Endodermal cell (in vitro differentiated cells): ENCODE data around the gene SEC14L3. TPM values are rescaled to one million over a fixed set of nuclear protein-coding genes. Genes with fewer than 3 reads are reported as not detected.

Experiments used
- DNase-seq: peaks from one replicate; pipeline ENCODE4 v3.0.0-alpha.2; 2017
- H3K27ac ChIP-seq: 2 replicates; pipeline ENCODE4 v1.5.1; 2013; ENCODE audit warnings: mild to moderate bottlenecking, low read depth, low read length, moderate library complexity
- H3K27me3 ChIP-seq: 2 replicates; pipeline ENCODE4 v1.6.1; 2013; ENCODE audit warnings: mild to moderate bottlenecking, low read length, moderate library complexity; ENCODE audit not compliant: insufficient read depth, control insufficient read depth, poor library complexity, severe bottlenecking
- H3K36me3 ChIP-seq: 2 replicates; pipeline ENCODE4 v1.7.0; 2013; ENCODE audit warnings: mild to moderate bottlenecking, low read length, moderate library complexity; ENCODE audit not compliant: control insufficient read depth, insufficient read depth
- H3K4me1 ChIP-seq: one replicate; pipeline ENCODE4 v1.7.0; 2013; ENCODE audit warnings: low read length; ENCODE audit not compliant: control insufficient read depth, insufficient read depth
- H3K4me3 ChIP-seq: 2 replicates; pipeline ENCODE4 v1.5.1; 2013; ENCODE audit warnings: mild to moderate bottlenecking, low read length, moderate library complexity
- H3K9ac ChIP-seq: 2 replicates; pipeline ENCODE4 v1.6.1; 2013; ENCODE audit warnings: mild to moderate bottlenecking, low read length, moderate library complexity; ENCODE audit not compliant: poor library complexity, severe bottlenecking; ENCODE audit errors: extremely low read depth
- H3K9me3 ChIP-seq: 2 replicates; pipeline ENCODE4 v1.6.1; 2013; ENCODE audit warnings: mild to moderate bottlenecking, low read length, moderate library complexity; ENCODE audit not compliant: control insufficient read depth
- H3K27ac Mint-ChIP-seq: 2 replicates; pipeline ENCODE4 v1.8.0; 2020; ENCODE audit warnings: mixed read lengths
- H3K27me3 Mint-ChIP-seq: 2 replicates; pipeline ENCODE4 v1.8.0; 2021; ENCODE audit warnings: mild to moderate bottlenecking, mixed read lengths; ENCODE audit not compliant: insufficient read depth
- H3K36me3 Mint-ChIP-seq: 2 replicates; pipeline ENCODE4 v1.8.0; 2020; ENCODE audit warnings: low read depth, mixed read lengths
- H3K4me1 Mint-ChIP-seq: 2 replicates; pipeline ENCODE4 v1.8.0; 2020; ENCODE audit warnings: mixed read lengths
- H3K4me3 Mint-ChIP-seq: 2 replicates; pipeline ENCODE4 v1.8.0; 2020; ENCODE audit warnings: mild to moderate bottlenecking, moderate library complexity, mixed read lengths
- H3K9me3 Mint-ChIP-seq: 2 replicates; pipeline ENCODE4 v1.8.0; 2020; ENCODE audit warnings: mild to moderate bottlenecking, mixed read lengths
- WGBS, 2 experiments: methylation state at CpG; one replicate each; pipeline versions ENCODE4 v1.1.5 to v1.1.7; 2013; ENCODE audit warnings: missing lambda C conversion rate in 2 of 2, mixed read lengths in 1 of 2; ENCODE audit not compliant: insufficient coverage in 1 of 2, insufficient read length in 1 of 2; 5-methylcytosine and 5-hydroxymethylcytosine counted together
- total RNA-seq, 2 donors: library from RNA; stranded (reverse); fragmentation: NEBNext Ultra II Directional in 1 of 2; extraction: Animal tissue kit (Norgen Biotek cat#: 25700) in 1 of 2; gene quantifications; 2 replicates in 1 of 2; 3 replicates in 1 of 2; pipeline ENCODE4 v1.2.1, GENCODE V29; 2021
- TF ChIP-seq, protein P1 (sequence below): fragments of 200-600 bp; sonication (generic); conservative IDR thresholded peaks from 2 replicates; pipeline ENCODE4 v1.5.0; 2021; ENCODE audit warnings: antibody characterized with exemption, mild to moderate bottlenecking

The SEC14L3 gene
- total RNA-seq, 2 donors from 2014 or later: not detected

DNA sequence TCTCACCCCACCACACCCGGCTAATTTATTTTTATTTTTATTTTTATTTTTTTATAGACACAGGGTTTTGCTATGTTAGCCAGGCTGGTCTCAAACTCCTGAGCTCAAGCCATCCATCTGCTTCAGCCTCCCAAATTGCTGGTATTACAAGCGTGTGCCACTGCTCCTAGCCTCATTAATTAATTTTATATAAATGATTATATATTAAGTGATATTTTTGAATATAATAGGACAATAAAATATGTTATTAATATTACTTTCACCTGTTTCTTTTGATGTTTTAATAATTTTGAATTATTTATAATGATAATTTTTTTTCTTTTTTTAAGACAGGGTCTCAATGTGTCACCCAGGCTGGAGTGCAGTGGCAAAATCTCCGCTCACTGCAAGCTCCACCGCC lies 35.9 kb upstream of the SEC14L3 start:
- H3K27me3 Mint-ChIP-seq: peaks cover 22% of the 10 kb centered on the region
- no peak overlapping the region for H3K27ac Mint-ChIP-seq
- peaks cover 11% of the 10 kb centered on the region for H3K9me3 Mint-ChIP-seq
- H3K36me3 ChIP-seq: no peaks in the 10 kb centered on the region
- WGBS, 2 experiments: 96% methylated on average over 3 of the region's 4 CpGs; no CpG with 5 or more reads in 1 of the 2 experiments
- no peaks in the 10 kb centered on the region for H3K9me3 ChIP-seq
- TF ChIP-seq, protein P1, sequence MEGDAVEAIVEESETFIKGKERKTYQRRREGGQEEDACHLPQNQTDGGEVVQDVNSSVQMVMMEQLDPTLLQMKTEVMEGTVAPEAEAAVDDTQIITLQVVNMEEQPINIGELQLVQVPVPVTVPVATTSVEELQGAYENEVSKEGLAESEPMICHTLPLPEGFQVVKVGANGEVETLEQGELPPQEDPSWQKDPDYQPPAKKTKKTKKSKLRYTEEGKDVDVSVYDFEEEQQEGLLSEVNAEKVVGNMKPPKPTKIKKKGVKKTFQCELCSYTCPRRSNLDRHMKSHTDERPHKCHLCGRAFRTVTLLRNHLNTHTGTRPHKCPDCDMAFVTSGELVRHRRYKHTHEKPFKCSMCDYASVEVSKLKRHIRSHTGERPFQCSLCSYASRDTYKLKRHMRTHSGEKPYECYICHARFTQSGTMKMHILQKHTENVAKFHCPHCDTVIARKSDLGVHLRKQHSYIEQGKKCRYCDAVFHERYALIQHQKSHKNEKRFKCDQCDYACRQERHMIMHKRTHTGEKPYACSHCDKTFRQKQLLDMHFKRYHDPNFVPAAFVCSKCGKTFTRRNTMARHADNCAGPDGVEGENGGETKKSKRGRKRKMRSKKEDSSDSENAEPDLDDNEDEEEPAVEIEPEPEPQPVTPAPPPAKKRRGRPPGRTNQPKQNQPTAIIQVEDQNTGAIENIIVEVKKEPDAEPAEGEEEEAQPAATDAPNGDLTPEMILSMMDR: no peak
- no peaks in the 10 kb centered on the region for H3K27me3 ChIP-seq
- H3K4me1 Mint-ChIP-seq: no peaks in the 10 kb centered on the region
- H3K36me3 Mint-ChIP-seq: no peaks in the 10 kb centered on the region
- H3K9ac ChIP-seq: no peak overlapping the region
- no peak overlapping the region for H3K4me3 Mint-ChIP-seq
- no peak overlapping the region for H3K4me3 ChIP-seq
- no peak overlapping the region for H3K27ac ChIP-seq
- no peaks in the 10 kb centered on the region for H3K4me1 ChIP-seq
- DNase-seq: no peak

DNA sequence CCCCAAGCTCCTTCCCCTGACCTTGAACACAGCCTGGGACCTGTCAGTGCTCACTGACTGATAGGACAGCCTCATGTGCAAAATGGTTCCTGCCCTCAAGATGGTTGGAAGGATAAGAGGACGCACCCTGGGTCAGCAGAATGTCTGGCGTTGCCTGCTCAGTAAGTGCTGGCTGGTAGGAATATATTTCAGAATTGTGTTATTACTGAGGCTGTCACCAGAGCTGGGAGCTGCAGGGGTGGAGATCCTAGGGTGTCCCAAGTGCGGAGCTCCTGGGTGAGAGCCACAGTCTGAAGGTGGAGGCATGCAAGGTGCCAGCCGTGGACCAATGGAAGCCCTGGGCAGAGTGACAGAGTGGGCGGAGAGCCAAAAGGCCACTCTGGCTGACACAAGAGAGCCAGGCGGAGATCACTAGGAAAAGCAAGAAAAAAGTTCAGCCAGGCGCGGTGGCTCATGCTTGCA lies 34.7 kb upstream of the SEC14L3 start:
- Histone ChIP-seq H3K9ac (no peak overlapping the region), H3K4me1 (no peaks in the 10 kb centered on the region), H3K27me3 (no peaks in the 10 kb centered on the region), H3K27ac (no peak overlapping the region), H3K9me3 (no peaks in the 10 kb centered on the region), H3K4me3 (no peak overlapping the region), H3K36me3 (no peaks in the 10 kb centered on the region)
- DNase-seq: no peak
- Mint-ChIP-seq H3K4me1 (no peaks in the 10 kb centered on the region), H3K27ac (no peak overlapping the region), H3K36me3 (no peaks in the 10 kb centered on the region), H3K4me3 (no peak overlapping the region), H3K9me3 (no peaks in the 10 kb centered on the region), H3K27me3 (peaks cover 22% of the 10 kb centered on the region)
- WGBS, 2 experiments: 92 to 96% methylated on average over 8 of the region's 8 CpGs
- TF ChIP-seq, protein P1: no peak

DNA sequence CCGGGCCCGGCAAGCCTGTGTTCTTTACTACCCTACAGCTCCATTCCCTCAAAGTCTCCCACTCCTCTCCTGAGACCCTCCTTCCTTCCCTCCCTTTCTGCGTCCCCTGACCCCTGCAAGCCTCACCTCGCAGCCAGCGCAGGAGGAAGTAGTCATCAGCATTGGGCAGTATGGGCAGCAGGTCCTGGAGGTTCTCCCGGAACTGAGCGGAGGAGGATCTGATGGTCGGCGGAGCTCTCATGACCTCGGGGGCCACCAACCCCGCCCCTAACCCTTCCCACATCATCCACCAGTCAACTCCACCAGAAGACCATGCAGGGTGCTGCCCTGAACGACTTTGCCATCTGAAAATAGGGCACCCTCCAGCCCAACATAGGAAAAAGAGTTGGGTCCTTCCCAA lies 31.7 kb upstream of the SEC14L3 start:
- Histone ChIP-seq H3K4me1 (no peaks in the 10 kb centered on the region), H3K9ac (no peak overlapping the region), H3K9me3 (no peaks in the 10 kb centered on the region), H3K4me3 (no peak overlapping the region), H3K36me3 (no peaks in the 10 kb centered on the region), H3K27me3 (no peaks in the 10 kb centered on the region), H3K27ac (no peak overlapping the region)
- no peaks in the 10 kb centered on the region for H3K36me3 Mint-ChIP-seq
- WGBS, 2 experiments: 87 to 93% methylated on average over 3 to 12 of the region's 12 CpGs
- no peak overlapping the region for H3K4me3 Mint-ChIP-seq
- H3K9me3 Mint-ChIP-seq: no peaks in the 10 kb centered on the region
- H3K27me3 Mint-ChIP-seq: peaks cover 24% of the 10 kb centered on the region
- TF ChIP-seq, protein P1: no peak
- H3K27ac Mint-ChIP-seq: no peak overlapping the region
- no peak for DNase-seq
- H3K4me1 Mint-ChIP-seq: no peaks in the 10 kb centered on the region
